Natural killer cell (primary cell): ENCODE data around the gene CORO7. TPM values are rescaled to one million over a fixed set of nuclear protein-coding genes. Genes with fewer than 3 reads are reported as not detected.
A peak's percentile ranks its signal among the peaks of the same experiment; 100 is the strongest.

Experiments
- ATAC-seq, 3 donors: fragments of 150-1000 bp in 2 of 3; fragments of 200-7000 bp in 1 of 3; cut with Tn5 transposase; 1 replicate in 1 of 3; 2 replicates in 2 of 3; pipeline ENCODE4 v1.10.0; 2021; ENCODE audit warnings: mild to moderate bottlenecking in 2 of 3, moderate library complexity in 2 of 3
- DNase-seq, 2 donors: peaks; one replicate each; pipeline versions ENCODE4 v3.0.0 to v3.0.0-alpha.2; 2013 to 2021; ENCODE audit warnings: mixed read lengths in 1 of 2
- H3K27ac ChIP-seq: one replicate; pipeline ENCODE4 v1.5.1; 2013; ENCODE audit warnings: mild to moderate bottlenecking, low read length
- H3K27me3 ChIP-seq: one replicate; pipeline ENCODE4 v1.6.1; 2013; ENCODE audit warnings: low read length; ENCODE audit not compliant: control insufficient read depth, insufficient read depth
- H3K36me3 ChIP-seq: one replicate; pipeline ENCODE4 v1.6.1; 2013; ENCODE audit warnings: low read length; ENCODE audit not compliant: control insufficient read depth, insufficient read depth
- H3K4me1 ChIP-seq: one replicate; pipeline ENCODE4 v1.6.1; 2013; ENCODE audit warnings: low read length; ENCODE audit not compliant: control insufficient read depth, insufficient read depth
- H3K4me3 ChIP-seq: one replicate; pipeline ENCODE4 v1.5.1; 2013; ENCODE audit warnings: low read length
- H3K9me3 ChIP-seq: one replicate; pipeline ENCODE4 v1.6.1; 2013; ENCODE audit warnings: low read length; ENCODE audit not compliant: control insufficient read depth, insufficient read depth
- H3K27ac Mint-ChIP-seq, 2 donors: one replicate each; pipeline ENCODE4 v1.8.0; 2022; ENCODE audit warnings: mild to moderate bottlenecking in 2 of 2, mixed read lengths in 2 of 2, moderate library complexity in 1 of 2
- H3K27me3 Mint-ChIP-seq, 2 donors: one replicate each; pipeline ENCODE4 v1.8.0; 2022; ENCODE audit warnings: low read depth in 2 of 2, mixed read lengths in 2 of 2
- H3K36me3 Mint-ChIP-seq: one replicate; pipeline ENCODE4 v1.8.0; 2022; ENCODE audit warnings: mixed read lengths
- H3K4me1 Mint-ChIP-seq, 2 donors: one replicate each; pipeline ENCODE4 v1.8.0; 2022; ENCODE audit warnings: mixed read lengths in 2 of 2
- H3K4me3 Mint-ChIP-seq: one replicate; pipeline ENCODE4 v1.8.0; 2022; ENCODE audit warnings: mild to moderate bottlenecking, moderate library complexity, mixed read lengths
- H3K9me3 Mint-ChIP-seq, 2 donors: one replicate each; pipeline ENCODE4 v1.8.0; 2022; ENCODE audit warnings: mixed read lengths in 2 of 2
- CTCF ChIP-seq: fragments of 200-600 bp; IDR thresholded peaks from one replicate; pipeline ENCODE4 v1.8.0; 2022; ENCODE audit warnings: antibody characterized with exemption
- WGBS: methylation state at CpG from one replicate; pipeline ENCODE4 v1.1.7; 2013; ENCODE audit warnings: missing lambda C conversion rate; ENCODE audit not compliant: insufficient coverage; 5-methylcytosine and 5-hydroxymethylcytosine counted together
- intact Hi-C: fragments of 100-400 bp; cut with micrococcal nuclease; formaldehyde crosslinking; loops from one replicate; pipeline ENCODE4 v1.14.2; 2022
- total RNA-seq, 4 donors: library from RNA; stranded (reverse); fragments of 120-200 nt in 1 of 4; gene quantifications; one replicate each; pipeline versions ENCODE4 v1.2.3 to v1.2.4, GENCODE V29; 2013 to 2022

The CORO7 gene
- total RNA-seq, 3 donors from 2014 or later (not counting 1 experiment from before 2014, with no cell fraction given): 335 to 425 (median 415) TPM

GRCh38 chr16:4412854-4413253 is 3.5 kb downstream of the CORO7 start:
- Mint-ChIP-seq H3K9me3 (no peaks in the 10 kb centered on the region), H3K4me1 (peaks cover 40 to 49% of the 10 kb centered on the region in 2 donors), H3K27ac (peak overlapping the region; percentile 61 to 65), H3K4me3 (peak overlapping the region; percentile 17), H3K27me3 (no peaks in the 10 kb centered on the region), H3K36me3 (no peaks in the 10 kb centered on the region)
- DNase-seq (no peak), ATAC-seq (no peak)
- Histone ChIP-seq H3K27ac (peak overlapping the region; percentile 8), H3K4me1 (peaks cover 53% of the 10 kb centered on the region), H3K36me3 (peaks cover 44% of the 10 kb centered on the region), H3K27me3 (no peaks in the 10 kb centered on the region), H3K9me3 (no peaks in the 10 kb centered on the region), H3K4me3 (no peak overlapping the region)
- no peak for TF ChIP-seq CTCF
- 94% methylated on average over 4 of the region's 4 CpGs for WGBS
- intact Hi-C loops: loop anchor here (10.0 kb wide), 1 partner anchor 202 kb away; the partner anchor contains the start of gene UBALD1

- DNase-seq (no peak), ATAC-seq (no peak)
- WGBS: 97% methylated on average over 8 of the region's 8 CpGs
- intact Hi-C loops: loop anchor here (10.0 kb wide), 1 partner anchor 203 kb away; the partner anchor contains the start of gene UBALD1
- Mint-ChIP-seq H3K9me3 (no peaks in the 10 kb centered on the region), H3K4me1 (peaks cover 40 to 49% of the 10 kb centered on the region in 2 donors), H3K36me3 (no peaks in the 10 kb centered on the region), H3K27ac (peak overlapping the region; percentile 61 to 65), H3K27me3 (no peaks in the 10 kb centered on the region), H3K4me3 (peak overlapping the region; percentile 7)
- Histone ChIP-seq H3K27ac (peak overlapping the region; percentile 8), H3K4me3 (no peak overlapping the region), H3K27me3 (no peaks in the 10 kb centered on the region), H3K4me1 (peaks cover 49% of the 10 kb centered on the region), H3K9me3 (no peaks in the 10 kb centered on the region), H3K36me3 (peaks cover 51% of the 10 kb centered on the region)
- TF ChIP-seq CTCF: no peak
These were observed 4.2 kb downstream of the CORO7 start for GRCh38 chr16:4412159-4412558.

- Histone ChIP-seq H3K4me3 (no peak overlapping the region), H3K9me3 (no peaks in the 10 kb centered on the region), H3K36me3 (peaks cover 52% of the 10 kb centered on the region), H3K27ac (no peak overlapping the region), H3K4me1 (peaks cover 44% of the 10 kb centered on the region), H3K27me3 (no peaks in the 10 kb centered on the region)
- Mint-ChIP-seq H3K9me3 (no peaks in the 10 kb centered on the region), H3K36me3 (no peaks in the 10 kb centered on the region), H3K27ac (no peak overlapping the region), H3K4me1 (peaks cover 40 to 45% of the 10 kb centered on the region in 2 donors), H3K27me3 (no peaks in the 10 kb centered on the region), H3K4me3 (no peak overlapping the region)
- no peak for ATAC-seq
- intact Hi-C loops: loop anchor here (10.0 kb wide), 1 partner anchor 203 kb away; the partner anchor contains the start of gene UBALD1
- no peak for TF ChIP-seq CTCF
- no peak for DNase-seq
- WGBS: 96% methylated on average over 16 of the region's 16 CpGs
These were observed 4.7 kb downstream of the CORO7 start for GRCh38 chr16:4411684-4412083.
